ENCODE data around the gene DFFA.

GRCh38 chr1:10471411-10472219 lies 714 bp downstream of the DFFA start:
- no peak for TF ChIP-seq CTCF (IDR thresholded peaks at IDR 0.05; ENCODE audit: borderline replicate concordance, extremely low read depth, low read length, poor library complexity, severe bottlenecking)
- no peak for TF ChIP-seq EZH2 (IDR thresholded peaks at IDR 0.05; ENCODE audit: borderline replicate concordance, low read depth, low read length, severe bottlenecking)

All from DND-41 (cell line).